H1 (cell line): ENCODE data around the gene THRB. TPM values are rescaled to one million over a fixed set of nuclear protein-coding genes. Genes with fewer than 3 reads are reported as not detected.

Experiments used
- CEBPB ChIP-seq: IDR thresholded peaks from 2 replicates; pipeline ENCODE4 v1.6.1; 2012; ENCODE audit warnings: low read depth, low read length
- CHD7 ChIP-seq: fragments of 300-600 bp; sonication (generic); IDR thresholded peaks from 2 replicates; pipeline ENCODE4 v1.7.1; 2012; ENCODE audit warnings: low read length, moderate library complexity, mild to moderate bottlenecking, inconsistent platforms; ENCODE audit not compliant: insufficient replicate concordance
- KDM1A ChIP-seq: fragments of 200-600, 300-600 bp; sonication (generic); IDR thresholded peaks from 2 replicates; pipeline ENCODE4 v1.7.1; 2016; ENCODE audit warnings: mild to moderate bottlenecking, low read length, borderline replicate concordance
- RXRA ChIP-seq: IDR thresholded peaks from 2 replicates; pipeline ENCODE4 v1.6.1; 2011; ENCODE audit warnings: low read depth, mild to moderate bottlenecking, low read length, moderate library complexity; ENCODE audit not compliant: insufficient read depth
- SP2 ChIP-seq: IDR thresholded peaks from 2 replicates; pipeline ENCODE4 v1.6.1; 2012; ENCODE audit warnings: mild to moderate bottlenecking, low read length, inconsistent platforms
- polyA plus RNA-seq, 7 experiments: library from polyadenylated mRNA; depleted of rRNA in 3 of 7; stranded (reverse) in 5 of 7; unstranded in 2 of 7; fragments of >200 nt in 5 of 7; fragments of 200-250 nt in 2 of 7; gene quantifications; 1 replicate in 5 of 7; 2 replicates in 1 of 7; 4 replicates in 1 of 7; pipeline versions ENCODE4 v1.2.1 to v1.2.3, GENCODE V29; 2011 to 2013; ENCODE audit warnings: missing spikeins in 2 of 7, mixed read lengths in 2 of 7
- total RNA-seq: library from RNA; stranded (reverse); fragmentation: NEBNext Ultra II Directional; extraction: Animal tissue kit (Norgen Biotek cat#: 25700); gene quantifications from 2 replicates; pipeline ENCODE4 v1.2.1, GENCODE V29; 2021

The THRB gene
- total and polyA plus RNA-seq, 2 of the 8 experiments (the other 6 are each of a cell fraction or from before 2014, with no cell fraction given): 0.98 to 3.9 TPM

- TF ChIP-seq CHD7: no peak
- TF ChIP-seq RXRA: no peak
- no peak for TF ChIP-seq CEBPB
- TF ChIP-seq KDM1A: no peak
- TF ChIP-seq SP2: no peak
These were observed 329.6 kb downstream of the THRB start (continued) for GRCh38 chr3:24164967-24165602.
